Measurements from ENCODE around the gene FURIN. TPM values are rescaled to one million over a fixed set of nuclear protein-coding genes. Genes with fewer than 3 reads are reported as not detected.

The FURIN gene
- total and polyA plus RNA-seq, 2 of the 8 experiments (the other 6 are each of a cell fraction or from before 2014, with no cell fraction given): 15.8 to 32.1 TPM

DNA sequence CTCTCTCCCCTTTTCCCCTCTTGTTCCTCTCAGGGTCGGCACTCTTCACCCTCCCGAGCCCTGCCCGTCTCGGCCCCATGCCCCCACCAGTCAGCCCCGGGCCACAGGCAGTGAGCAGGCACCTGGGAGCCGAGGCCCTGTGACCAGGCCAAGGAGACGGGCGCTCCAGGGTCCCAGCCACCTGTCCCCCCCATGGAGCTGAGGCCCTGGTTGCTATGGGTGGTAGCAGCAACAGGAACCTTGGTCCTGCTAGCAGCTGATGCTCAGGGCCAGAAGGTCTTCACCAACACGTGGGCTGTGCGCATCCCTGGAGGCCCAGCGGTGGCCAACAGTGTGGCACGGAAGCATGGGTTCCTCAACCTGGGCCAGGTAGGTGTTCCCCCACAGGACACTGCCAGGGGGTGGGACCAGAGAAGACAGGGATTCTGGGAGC, 7.2 kb downstream of the FURIN start (continued):
- no peak for TF ChIP-seq EGR1 (IDR thresholded peaks at IDR 0.05; ENCODE audit: borderline replicate concordance, low read depth, low read length)
- TF ChIP-seq, protein P1, sequence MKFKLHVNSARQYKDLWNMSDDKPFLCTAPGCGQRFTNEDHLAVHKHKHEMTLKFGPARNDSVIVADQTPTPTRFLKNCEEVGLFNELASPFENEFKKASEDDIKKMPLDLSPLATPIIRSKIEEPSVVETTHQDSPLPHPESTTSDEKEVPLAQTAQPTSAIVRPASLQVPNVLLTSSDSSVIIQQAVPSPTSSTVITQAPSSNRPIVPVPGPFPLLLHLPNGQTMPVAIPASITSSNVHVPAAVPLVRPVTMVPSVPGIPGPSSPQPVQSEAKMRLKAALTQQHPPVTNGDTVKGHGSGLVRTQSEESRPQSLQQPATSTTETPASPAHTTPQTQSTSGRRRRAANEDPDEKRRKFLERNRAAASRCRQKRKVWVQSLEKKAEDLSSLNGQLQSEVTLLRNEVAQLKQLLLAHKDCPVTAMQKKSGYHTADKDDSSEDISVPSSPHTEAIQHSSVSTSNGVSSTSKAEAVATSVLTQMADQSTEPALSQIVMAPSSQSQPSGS (IDR thresholded peaks at IDR 0.05; ENCODE audit: low read length): no peak
- TF ChIP-seq, protein P2, sequence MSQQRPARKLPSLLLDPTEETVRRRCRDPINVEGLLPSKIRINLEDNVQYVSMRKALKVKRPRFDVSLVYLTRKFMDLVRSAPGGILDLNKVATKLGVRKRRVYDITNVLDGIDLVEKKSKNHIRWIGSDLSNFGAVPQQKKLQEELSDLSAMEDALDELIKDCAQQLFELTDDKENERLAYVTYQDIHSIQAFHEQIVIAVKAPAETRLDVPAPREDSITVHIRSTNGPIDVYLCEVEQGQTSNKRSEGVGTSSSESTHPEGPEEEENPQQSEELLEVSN (IDR thresholded peaks at IDR 0.05): no peak

All from H1 (cell line).